ENCODE measurements around the gene PODNL1. TPM values are rescaled to one million over a fixed set of nuclear protein-coding genes. Genes with fewer than 3 reads are reported as not detected.
A peak's percentile ranks its signal among the peaks of the same experiment; 100 is the strongest.
"Not testable (repeated sequence)": the region's sequence is repeated elsewhere in the genome, so short reads cannot be mapped to it uniquely, and the experiment has no call there.

PODNL1 gene
- total and polyA plus RNA-seq, 2 experiments from 2014 or later, result 0.24 TPM; not detected in 1

DNA sequence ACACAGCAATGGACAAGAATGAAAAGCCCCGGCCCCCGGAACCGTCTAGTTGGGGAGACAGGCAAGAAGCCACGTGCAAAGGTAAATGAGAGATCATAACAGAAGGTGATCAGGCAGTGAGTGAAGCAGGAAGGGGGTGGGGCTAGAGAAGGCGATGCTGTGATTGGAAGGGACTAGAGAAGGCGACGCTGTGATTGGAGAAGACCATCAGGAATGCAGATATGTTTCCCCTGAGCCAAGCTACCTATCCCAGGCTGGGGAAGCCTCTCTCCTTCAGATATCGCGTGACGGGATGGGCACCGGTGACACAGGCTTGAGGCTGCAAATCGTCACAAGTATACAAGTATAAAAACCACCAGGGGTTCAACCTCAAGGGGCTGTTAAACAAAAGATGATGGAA, 35.9 kb upstream of the PODNL1 start:
- Mint-ChIP-seq H3K4me1 (peaks cover 12% of the 10 kb centered on the region), H3K27me3 (ENCODE audit: insufficient read depth, low read depth, poor library complexity) (peaks cover 11% of the 10 kb centered on the region), H3K9me3 (no peaks in the 10 kb centered on the region), H3K36me3 (ENCODE audit: low read depth) (peaks cover 7% of the 10 kb centered on the region), H3K27ac (peak overlapping the region; percentile 94), H3K4me3 (peak overlapping the region; percentile 43)
- H3K36me3 ChIP-seq (ENCODE audit: insufficient read depth), result no peaks in the 10 kb centered on the region
- H3K79me2 ChIP-seq (replicated peaks; ENCODE audit: insufficient read depth), result no peaks in the 10 kb centered on the region
- H3K4me3 ChIP-seq, result no peak overlapping the region
- DNase-seq (ENCODE audit: low spot score) (peak; percentile 98), ATAC-seq (peak; percentile 83)
- H3K9me2 ChIP-seq (ENCODE audit: insufficient read depth), result no peaks in the 10 kb centered on the region
- no peaks in the 10 kb centered on the region for H3K27me3 ChIP-seq (ENCODE audit: insufficient read depth)
- no peak overlapping the region for H2AFZ ChIP-seq
- H3F3A ChIP-seq (replicated peaks; ENCODE audit: low read depth), result no peaks in the 10 kb centered on the region
- no peaks in the 10 kb centered on the region for H4K20me1 ChIP-seq (replicated peaks; ENCODE audit: insufficient read depth)
- H3K27ac ChIP-seq (ENCODE audit: low read depth), result peak overlapping the region; percentile 26; the same call in 1 of the 2 replicates
- no peak overlapping the region for H3K4me2 ChIP-seq
- peaks cover 12% of the 10 kb centered on the region; the same call in 1 of the 2 replicates for H3K4me1 ChIP-seq (ENCODE audit: insufficient read depth)
- TF ChIP-seq ZNF331 (CRISPR knock-in tag; IDR thresholded peaks at IDR 0.05; ENCODE audit: low read depth) (no peak), ZNF114 (CRISPR knock-in tag; IDR thresholded peaks at IDR 0.05) (no peak), CREB1 (CRISPR knock-in tag; IDR thresholded peaks at IDR 0.05; ENCODE audit: low read depth) (peak; percentile 71), POLR2AphosphoS5 (IDR thresholded peaks at IDR 0.05; ENCODE audit: low read depth) (peak; percentile 54), NANOG (IDR thresholded peaks at IDR 0.05; ENCODE audit: borderline replicate concordance) (no peak)
- TF ChIP-seq, protein P1, sequence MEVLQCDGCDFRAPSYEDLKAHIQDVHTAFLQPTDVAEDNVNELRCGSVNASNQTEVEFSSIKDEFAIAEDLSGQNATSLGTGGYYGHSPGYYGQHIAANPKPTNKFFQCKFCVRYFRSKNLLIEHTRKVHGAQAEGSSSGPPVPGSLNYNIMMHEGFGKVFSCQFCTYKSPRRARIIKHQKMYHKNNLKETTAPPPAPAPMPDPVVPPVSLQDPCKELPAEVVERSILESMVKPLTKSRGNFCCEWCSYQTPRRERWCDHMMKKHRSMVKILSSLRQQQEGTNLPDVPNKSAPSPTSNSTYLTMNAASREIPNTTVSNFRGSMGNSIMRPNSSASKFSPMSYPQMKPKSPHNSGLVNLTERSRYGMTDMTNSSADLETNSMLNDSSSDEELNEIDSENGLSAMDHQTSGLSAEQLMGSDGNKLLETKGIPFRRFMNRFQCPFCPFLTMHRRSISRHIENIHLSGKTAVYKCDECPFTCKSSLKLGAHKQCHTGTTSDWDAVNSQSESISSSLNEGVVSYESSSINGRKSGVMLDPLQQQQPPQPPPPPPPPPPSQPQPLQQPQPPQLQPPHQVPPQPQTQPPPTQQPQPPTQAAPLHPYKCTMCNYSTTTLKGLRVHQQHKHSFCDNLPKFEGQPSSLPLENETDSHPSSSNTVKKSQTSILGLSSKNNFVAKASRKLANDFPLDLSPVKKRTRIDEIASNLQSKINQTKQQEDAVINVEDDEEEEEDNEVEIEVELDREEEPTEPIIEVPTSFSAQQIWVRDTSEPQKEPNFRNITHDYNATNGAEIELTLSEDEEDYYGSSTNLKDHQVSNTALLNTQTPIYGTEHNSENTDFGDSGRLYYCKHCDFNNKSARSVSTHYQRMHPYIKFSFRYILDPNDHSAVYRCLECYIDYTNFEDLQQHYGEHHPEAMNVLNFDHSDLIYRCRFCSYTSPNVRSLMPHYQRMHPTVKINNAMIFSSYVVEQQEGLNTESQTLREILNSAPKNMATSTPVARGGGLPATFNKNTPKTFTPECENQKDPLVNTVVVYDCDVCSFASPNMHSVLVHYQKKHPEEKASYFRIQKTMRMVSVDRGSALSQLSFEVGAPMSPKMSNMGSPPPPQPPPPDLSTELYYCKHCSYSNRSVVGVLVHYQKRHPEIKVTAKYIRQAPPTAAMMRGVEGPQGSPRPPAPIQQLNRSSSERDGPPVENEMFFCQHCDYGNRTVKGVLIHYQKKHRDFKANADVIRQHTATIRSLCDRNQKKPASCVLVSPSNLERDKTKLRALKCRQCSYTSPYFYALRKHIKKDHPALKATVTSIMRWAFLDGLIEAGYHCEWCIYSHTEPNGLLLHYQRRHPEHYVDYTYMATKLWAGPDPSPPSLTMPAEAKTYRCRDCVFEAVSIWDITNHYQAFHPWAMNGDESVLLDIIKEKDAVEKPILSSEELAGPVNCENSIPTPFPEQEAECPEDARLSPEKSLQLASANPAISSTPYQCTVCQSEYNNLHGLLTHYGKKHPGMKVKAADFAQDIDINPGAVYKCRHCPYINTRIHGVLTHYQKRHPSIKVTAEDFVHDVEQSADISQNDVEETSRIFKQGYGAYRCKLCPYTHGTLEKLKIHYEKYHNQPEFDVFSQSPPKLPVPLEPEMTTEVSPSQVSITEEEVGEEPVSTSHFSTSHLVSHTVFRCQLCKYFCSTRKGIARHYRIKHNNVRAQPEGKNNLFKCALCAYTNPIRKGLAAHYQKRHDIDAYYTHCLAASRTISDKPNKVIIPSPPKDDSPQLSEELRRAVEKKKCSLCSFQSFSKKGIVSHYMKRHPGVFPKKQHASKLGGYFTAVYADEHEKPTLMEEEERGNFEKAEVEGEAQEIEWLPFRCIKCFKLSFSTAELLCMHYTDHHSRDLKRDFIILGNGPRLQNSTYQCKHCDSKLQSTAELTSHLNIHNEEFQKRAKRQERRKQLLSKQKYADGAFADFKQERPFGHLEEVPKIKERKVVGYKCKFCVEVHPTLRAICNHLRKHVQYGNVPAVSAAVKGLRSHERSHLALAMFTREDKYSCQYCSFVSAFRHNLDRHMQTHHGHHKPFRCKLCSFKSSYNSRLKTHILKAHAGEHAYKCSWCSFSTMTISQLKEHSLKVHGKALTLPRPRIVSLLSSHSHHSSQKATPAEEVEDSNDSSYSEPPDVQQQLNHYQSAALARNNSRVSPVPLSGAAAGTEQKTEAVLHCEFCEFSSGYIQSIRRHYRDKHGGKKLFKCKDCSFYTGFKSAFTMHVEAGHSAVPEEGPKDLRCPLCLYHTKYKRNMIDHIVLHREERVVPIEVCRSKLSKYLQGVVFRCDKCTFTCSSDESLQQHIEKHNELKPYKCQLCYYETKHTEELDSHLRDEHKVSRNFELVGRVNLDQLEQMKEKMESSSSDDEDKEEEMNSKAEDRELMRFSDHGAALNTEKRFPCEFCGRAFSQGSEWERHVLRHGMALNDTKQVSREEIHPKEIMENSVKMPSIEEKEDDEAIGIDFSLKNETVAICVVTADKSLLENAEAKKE (CRISPR knock-in tag; IDR thresholded peaks at IDR 0.05), result no peak

DNA sequence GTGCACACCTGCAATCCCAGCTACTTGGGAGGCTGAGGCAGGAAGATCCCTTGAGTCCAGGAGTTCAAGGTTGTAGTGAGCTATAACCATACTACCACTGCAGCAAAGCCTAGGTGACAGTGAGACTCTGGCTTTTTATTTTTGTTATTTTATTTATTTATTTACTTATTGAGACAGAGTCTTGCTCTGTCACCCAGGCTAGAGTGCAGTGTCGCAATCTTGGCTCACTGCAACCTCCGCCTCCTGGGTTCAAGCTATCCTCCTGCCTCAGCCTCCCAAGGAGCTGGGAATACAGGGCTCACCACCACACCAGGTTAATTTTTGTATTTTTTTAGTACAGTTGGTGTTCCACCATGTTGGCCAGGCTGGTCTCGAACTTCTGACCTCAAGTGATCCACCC, 35.3 kb upstream of the PODNL1 start:
- Mint-ChIP-seq H3K4me1 (peaks cover 12% of the 10 kb centered on the region), H3K27ac (peak overlapping the region; percentile 94), H3K27me3 (ENCODE audit: insufficient read depth, low read depth, poor library complexity) (peaks cover 11% of the 10 kb centered on the region), H3K36me3 (ENCODE audit: low read depth) (peaks cover 10% of the 10 kb centered on the region)
- not testable (repeated sequence) for H3K4me3 Mint-ChIP-seq; H2AFZ ChIP-seq; H3K27me3 ChIP-seq (ENCODE audit: insufficient read depth); H3F3A ChIP-seq (replicated peaks; ENCODE audit: low read depth); DNase-seq (ENCODE audit: low spot score); H3K9me3 Mint-ChIP-seq; H3K36me3 ChIP-seq (ENCODE audit: insufficient read depth); H3K4me2 ChIP-seq; H3K4me3 ChIP-seq; H4K20me1 ChIP-seq (replicated peaks; ENCODE audit: insufficient read depth); H3K9me2 ChIP-seq (ENCODE audit: insufficient read depth); H3K79me2 ChIP-seq (replicated peaks; ENCODE audit: insufficient read depth); ATAC-seq
- Histone ChIP-seq H3K4me1 (ENCODE audit: insufficient read depth) (peaks cover 10% of the 10 kb centered on the region; the same call in 1 of the 2 replicates), H3K27ac (ENCODE audit: low read depth) (0 out of 2 replicates have a peak overlapping the region, but pooled peaks have one; percentile 26)
